CD4-positive, alpha-beta T cell treated with Interleukin-12 subunit alpha and Interleukin-12 subunit beta, for 1 hour (primary cell): ENCODE data around the gene EPHA2.

Experiments
- DNase-seq: peaks from one replicate; pipeline ENCODE4 v3.0.0-alpha.2; 2020

Gene EPHA2

DNA sequence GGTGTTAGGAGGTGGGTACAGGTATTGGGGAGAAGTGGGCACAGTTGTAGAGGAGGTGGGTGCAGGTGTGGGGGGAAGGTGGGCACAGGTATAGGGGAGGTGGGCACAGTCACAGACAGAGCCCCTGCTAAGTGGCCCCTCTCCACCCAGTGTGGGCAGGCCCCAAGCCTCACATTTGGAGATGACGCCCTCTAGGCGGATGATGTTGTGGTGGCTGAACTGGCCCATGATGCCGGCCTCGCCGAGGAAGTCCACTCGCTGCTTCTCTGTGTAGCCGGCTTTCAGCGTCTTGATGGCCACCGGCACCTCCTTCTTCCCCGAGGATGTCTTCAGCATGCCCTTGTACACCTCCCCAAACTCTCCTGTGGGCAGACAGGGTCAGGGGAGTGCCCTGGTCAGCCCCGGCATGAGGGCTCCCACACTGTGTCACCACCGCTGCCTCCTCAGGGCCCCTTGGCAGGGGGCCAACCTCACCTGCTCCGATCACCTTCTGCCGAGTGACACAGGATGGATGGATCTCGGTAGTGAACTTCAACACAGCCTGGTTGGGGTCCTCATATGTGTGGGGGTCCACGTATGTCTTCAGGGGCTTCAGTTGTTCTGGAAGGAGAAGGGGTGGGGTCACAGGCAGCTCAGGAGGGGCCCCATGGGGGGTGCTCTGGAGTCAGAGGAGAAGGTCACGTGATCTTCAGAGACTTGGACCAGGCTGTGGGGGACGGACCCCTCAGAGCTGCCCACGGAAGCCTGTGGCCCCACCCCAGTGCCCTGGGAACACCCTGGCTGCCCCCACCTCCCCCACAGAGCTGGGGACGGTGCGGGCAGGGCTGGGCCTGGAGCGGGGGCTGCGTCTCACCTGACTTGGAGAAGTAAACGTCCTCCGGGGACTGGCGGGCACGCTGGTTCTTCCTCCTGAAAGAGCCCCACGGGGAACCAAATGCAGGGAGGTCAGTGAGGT lies 22.6 kb downstream of the EPHA2 start:
- no peak for DNase-seq

DNA sequence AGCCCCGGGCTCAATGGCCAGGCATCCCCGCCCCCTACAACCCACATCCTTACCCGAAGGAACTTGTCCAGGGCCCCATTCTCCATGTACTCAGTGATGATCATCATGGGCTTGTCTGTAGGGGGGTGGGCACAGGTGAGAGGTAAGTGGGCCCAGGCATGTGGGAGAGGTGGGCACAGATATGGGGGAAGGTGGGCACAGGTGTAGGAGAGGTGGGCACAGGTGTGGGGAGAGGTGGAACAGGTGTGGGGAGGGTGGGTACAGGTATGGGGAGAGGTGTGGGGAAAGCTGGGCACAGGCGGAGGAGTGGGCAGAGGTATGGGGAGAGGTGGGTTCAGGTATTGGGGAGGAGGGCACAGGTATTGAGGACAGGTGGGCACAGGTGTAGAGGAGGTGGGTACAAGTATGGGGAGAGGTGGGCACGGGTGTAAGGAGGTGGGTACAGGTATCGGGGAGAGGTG lies 23.5 kb downstream of the EPHA2 start:
- DNase-seq, result no peak

DNA sequence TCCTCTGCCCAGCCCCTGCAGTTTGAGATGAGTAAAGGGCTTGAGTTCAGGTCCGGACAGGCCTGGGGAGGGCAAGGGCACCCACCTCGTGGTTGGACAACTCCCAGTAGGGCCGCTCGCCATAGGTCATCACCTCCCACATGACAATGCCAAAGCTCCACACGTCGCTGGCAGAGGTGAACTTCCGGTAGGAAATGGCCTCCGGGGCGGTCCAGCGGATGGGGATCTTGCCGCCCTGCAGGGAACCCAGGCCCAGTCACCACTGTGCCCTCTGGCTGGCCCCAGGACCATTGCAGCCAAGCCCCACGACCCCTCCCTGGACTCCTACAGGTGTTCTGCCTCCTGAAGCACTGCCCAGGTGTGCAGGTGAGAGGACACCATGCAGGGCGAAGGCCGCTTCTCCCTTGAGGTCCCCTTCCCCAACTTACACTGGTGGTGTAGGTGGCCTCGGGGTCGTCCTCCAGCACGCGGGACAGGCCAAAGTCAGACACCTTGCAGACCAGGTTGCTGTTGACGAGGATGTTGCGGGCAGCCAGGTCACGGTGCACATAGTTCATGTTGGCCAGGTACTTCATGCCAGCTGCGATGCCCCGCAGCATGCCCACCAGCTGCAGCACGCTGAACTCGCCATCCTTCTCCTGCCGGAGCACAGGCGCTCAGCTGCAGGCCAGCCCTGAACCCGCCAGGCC lies 24.1 kb downstream of the EPHA2 start:
- DNase-seq, result no peak

DNA sequence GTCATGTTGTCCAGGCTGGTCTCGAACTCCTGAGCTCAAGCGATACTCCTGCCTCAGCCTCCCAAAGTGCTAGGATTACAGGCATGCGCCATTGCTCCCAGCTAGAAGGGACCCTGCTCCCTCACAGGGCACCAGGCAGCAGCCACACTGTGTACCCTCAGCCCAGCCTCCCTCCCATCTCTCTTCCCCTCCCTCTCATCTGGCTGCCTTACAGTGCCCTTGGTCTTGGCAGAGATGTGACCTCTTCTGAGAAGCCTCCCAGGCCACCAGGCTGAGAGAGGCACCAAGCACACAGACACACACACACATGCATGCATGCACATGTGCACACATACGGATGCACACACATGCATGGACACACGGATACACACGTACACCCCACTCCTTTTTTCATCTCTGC lies 25.0 kb downstream of the EPHA2 start:
- DNase-seq, result no peak

DNA sequence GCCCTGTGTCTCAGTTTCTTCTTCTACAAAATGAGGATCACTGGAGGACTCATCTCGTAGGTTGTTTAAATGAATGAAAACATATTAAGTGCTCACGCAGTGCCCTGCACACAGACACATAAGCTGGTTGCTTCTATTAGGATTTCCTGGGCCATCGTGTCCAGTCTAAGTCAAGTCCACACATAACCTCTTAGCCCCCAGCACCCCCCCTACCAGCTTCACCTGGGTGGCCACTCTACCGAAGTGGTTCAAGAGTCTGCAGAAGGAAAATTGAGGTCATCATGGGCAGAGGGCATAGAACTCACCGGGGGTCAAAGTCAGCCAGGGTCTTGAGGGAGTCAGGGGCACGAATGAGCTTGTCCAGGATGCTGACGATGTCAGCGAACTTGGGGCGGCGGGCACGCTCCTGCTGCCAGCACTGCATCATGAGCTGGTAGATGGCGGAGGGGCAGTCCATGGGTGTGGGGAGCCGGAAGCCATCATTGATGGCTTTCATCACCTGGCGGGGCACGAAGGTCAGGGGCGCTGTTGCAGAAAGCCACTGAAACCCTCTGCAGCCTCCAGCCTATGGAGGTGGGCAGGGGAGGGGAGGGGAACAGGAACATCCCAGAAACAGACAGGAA lies 25.8 kb downstream of the EPHA2 start:
- no peak for DNase-seq

DNA sequence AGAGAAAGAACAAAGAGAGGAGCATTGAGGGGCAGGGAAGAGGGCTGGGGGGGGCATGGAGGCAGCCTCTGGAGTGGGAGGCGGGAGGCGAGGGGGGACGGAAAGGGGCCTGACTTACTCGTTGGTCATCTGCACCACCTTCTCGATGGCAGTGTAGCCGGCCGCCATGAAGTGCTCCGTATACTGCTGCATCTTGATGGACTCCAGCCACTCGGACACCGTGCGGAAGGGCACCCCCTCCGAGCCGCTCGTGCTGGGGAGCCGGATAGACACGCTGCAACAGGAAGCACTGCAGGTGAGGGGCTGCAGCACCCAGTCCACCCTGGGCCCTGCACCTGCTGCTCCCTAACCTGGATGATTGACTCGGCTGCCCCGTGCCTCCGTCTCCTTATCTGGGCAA lies 26.6 kb downstream of the EPHA2 start:
- DNase-seq, result no peak

DNA sequence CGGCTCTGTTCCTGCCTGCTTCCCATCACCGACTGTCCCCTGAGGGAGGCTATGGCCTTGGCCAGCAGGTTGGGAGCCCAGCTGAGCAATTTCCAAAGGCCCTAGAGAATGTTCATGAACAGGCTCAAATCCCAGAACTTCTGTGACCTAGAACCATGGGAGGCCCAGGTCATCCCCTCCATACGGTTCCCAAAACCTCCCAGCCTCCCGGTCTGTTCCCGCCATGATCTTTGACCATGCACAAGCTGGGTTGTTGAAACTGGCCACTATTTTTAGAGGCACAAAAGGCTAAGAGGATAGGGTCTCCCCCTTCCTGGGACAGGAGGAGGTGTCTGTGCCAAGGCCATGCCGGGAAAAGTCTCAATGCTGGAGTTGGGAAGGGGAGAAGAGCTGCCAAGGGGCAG lies 27.5 kb downstream of the EPHA2 start:
- no peak for DNase-seq

DNA sequence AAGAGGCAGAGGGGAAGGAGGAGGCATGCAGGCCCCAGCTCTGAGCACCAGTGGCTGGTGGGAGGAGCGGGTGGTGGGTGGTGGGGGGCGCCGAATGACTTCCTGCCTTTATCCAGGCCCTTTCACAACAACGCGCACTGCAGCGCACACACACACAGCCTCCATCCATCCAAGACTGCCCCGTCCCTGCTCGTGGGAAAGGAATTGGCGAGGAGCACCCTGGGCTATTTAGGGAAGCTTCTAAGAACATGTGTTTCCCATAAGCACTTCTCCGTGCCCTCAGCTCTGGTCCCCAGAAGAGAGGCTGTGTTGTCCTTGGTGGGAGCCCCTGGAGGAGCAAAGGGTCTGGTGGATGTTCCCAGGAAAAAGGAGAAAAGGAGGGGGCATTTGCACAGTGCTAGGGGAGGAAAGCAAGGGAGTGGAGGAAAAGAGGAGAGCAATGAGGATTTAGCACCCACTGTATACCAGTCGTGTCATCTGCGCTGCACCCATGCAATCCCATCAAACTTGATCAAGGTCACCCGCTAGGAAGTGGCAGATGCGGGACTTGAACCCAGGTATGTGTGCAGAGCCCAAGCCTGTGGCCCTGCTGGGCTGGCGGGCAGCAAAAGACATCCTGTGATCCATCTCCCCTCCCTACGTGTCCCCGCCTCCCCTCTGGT lies 28.1 kb downstream of the EPHA2 start:
- no peak for DNase-seq

DNA sequence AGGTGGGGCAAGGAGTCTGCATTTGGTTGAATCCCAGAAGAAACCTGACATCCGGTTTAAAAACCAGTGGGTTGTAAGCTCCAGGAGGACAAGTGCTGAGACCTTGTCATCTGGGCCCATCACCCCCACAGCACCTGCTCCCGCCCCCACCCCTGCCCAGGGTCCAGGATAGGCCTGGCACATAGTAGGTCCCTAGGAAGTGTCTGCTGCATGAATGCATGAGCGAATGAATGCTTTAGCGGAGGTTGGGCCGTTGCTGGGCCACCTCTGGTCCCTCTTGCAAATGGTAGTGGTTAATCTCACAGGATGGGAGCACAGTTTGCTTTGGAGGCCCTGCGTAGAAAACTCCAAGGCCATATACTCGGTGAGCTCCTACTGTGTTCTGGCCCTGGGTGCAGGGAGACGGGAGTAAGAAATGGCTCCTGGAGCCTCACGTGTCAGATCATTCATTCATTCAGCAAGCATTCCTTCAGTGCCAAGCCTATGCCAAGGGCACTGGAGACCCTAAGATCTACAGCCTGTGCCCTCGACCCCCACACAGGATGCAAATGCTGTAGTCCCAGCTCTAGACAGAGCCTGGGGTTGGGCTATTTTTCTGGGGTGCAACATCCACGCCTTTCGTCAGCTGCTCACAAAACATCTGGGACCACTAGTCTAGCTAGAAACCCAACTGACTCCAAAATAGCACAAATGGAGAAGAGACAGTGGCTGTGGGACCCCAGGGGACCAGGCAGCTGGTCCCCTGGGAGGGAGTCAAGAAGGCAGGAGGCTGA lies 28.9 kb downstream of the EPHA2 start:
- no peak for DNase-seq

DNA sequence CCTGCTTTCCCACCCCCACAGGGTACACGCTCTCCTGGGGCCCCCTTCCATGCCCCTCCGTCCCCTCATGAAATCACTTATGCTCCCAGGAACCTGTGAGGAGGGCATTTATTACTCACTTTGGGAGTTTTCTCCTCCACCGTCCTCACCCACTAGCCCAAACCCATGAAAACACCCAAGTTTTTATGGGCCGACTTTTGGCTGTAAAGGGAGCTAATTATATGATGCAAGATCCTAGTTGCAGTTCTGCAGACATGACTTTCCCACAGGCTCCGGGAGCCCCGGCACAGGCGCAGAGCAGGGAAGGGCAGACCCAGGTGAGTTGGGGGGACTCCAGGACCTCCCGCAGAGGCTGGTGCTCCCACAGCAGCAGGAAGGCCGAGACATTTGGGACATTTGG lies 29.7 kb downstream of the EPHA2 start:
- no peak for DNase-seq

DNA sequence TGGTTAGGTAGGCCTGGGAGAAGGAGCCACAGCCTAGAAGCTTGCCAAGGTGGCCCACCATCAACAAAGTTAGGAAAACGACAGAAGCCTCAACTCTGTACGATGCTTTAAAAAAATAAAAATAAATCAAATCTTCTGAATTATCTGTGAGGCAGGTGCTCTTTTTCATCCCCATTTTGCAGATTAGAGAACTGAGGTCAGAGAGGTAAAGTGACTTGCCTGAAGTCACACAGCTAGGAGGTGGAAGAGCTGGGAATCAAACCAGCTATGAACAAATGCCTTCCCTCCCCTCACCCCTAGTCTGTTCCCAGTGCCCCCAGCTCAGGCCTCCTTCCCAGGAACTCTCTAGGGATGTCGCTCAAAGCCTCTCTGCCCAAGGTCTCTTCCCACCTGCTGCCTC lies 30.4 kb downstream of the EPHA2 start:
- no peak for DNase-seq

DNA sequence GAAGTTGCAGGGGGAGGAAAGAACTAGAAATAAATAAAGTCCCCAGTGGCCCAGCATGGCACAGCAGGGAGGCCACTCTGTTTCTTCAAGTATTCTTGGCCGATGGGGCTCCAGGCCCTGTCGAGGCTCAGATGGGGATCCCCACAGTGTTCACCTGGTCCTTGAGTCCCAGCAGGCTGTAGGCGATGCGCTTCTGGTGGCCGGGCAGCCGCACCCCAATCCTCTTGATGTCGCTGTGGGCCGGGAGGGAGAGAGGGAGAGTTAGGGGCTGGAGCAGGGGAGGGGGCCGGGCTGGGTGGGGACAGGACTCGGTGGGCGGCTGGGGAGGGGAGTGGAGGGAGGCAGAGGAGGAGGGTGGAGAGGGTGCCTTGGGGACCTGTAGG lies 30.8 kb downstream of the EPHA2 start:
- DNase-seq, result no peak

DNA sequence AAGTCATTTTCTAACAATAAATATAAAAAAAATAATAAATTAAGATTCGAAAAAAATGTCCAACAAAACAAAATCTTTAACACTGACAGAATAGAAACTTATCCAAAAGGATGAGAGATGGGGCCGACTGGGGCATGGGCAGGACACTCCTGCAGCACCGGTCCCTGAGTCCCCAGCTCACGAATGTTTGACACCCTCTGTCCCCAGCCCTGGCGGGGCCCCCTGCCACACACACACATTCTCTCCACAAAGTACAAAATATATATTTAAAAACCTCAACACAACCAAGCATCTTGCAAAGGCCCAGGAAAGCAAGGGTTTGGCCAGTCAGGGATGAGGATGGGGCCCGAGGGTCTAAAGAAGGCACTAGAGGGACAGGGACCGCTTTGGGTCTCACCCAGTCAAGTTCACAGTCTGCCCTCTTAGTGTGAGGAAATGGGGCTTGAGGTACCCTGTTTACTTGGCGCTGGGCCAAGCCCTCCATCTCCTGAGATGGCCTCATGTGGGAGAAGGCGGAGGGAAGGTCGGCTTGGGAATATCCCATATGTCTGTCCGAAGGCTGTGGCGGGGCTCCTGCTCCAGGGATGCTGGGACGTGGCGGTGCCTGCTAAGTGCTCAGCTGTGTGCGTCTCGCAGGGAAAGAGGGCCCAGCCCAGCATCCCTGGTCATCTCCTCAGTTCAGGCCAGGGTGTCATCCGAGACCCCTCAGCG lies 31.3 kb downstream of the EPHA2 start:
- no peak for DNase-seq

DNA sequence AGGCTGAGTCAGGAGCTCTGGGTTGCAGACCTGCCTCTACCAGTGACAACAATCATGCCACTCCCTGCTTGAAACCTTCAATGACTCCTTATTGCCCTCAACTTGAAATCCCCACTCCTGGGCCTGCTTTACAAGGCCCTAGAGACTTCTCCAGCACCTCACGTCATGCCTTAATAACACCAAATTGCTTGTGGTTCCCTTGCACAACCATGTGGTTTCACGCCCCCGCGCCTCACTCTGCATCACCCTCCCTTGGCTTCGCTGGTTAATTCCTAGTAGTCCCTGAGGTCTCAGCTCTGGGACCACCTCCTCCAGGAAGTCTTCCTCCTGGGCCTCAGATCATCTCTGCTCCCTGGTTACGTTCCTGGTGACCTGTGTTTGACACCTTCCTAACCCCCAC lies 33.0 kb downstream of the EPHA2 start:
- DNase-seq, result peak; percentile 34

DNA sequence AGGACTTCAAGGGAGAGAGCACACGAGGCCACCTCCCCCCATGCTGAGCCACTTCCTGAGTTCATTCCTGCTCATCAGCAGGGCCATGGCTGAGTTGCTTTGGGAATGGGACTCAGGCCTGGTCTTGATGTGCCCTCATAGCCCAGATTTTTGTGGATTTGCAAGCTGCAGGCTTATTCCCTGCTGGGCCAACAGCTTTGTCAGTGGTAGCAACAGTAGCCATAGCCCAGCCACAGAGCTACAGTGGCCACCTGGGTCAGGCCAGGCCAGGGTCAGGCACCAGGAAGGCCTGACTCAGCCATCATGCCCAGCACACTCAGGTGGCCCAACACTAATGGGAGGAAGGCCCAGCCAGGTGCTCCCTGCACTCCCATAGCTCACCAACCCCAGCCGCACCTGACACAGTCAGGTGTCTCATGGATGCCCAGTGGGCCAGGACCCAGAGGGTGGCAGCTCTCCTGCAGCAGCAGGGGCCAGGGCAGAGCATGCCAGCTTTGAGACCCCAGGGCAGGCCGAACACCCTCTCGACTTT lies 33.5 kb downstream of the EPHA2 start:
- DNase-seq, result no peak

DNA sequence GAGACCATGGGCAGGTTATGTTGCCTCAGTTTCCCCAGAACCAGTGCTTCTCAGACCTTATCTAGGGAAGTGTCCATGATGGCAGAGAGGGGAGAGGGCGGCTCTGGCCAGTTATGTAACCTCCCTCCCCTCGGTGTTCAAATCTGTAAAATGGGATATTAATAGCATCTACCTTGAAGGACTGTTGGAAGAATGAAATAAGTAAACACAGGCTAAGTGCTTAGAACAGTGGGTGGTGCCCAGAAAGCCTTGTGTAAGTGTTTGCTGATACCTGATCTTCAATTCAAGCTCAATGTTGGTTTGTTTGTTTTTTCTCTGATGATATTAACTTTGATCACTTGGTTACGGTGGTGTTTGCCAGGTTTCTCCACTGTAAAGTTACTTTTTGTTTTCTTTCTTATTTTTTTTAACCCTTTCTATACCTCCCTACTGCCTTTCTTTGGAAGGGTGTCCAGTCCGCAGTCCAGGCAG lies 34.9 kb downstream of the EPHA2 start:
- DNase-seq, result no peak

DNA sequence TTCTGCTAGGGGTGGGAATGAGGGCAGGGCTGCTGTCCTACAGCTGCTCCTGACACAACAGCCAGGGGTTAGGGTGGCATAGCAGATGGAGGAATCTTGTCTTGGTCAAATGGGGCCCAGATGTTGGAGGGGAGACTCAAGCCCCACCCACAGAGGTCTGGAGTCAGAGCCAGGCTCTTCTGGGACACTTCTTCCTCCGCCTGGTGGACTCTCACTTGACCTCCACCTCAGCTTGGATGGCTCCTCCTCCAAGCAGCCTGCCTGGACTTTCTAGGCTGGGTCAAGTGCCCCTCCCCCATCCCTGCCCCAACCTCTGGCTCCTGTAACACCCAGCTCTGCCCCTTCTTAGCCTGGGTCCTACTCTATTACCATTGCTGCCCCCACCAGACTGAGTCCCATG lies 35.5 kb downstream of the EPHA2 start:
- DNase-seq, result no peak

DNA sequence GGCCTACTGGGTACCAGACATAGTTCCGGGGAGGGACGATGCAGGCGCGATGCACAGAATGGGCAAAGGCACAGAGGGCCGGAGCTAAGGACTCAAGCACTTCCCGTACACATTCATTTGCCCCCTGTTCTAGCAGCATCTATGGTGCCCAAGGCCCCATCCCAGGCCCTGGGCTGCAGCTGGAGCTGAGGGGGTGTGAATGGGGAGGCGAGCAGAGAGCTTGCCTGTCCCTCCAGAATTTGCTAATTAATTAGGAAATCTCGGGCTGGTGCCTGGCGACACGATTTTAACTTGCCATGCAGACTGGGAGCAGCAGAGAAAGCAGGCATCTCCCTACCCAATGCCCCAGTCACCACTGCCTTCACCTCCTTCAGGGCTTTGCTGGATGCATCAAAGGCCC lies 35.9 kb downstream of the EPHA2 start:
- no peak for DNase-seq

DNA sequence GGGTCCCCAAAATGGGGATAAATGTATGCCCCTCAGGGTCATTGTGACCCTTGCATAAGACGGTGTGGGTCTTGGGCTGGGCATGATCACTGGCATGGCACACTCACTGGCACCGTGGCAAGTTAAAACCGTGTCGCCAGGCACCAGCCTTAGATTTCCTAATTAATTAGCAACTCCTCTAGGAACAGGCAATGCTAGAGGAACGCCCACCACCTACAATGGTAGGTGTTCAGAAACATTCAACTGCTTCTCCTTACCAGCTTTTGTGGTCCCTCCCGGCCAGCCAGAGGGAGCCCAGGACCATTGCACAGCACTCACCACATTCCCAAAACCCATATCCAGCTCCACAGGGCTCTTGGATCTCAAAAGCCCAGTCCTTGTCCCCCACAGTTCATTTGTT lies 36.4 kb downstream of the EPHA2 start:
- no peak for DNase-seq

DNA sequence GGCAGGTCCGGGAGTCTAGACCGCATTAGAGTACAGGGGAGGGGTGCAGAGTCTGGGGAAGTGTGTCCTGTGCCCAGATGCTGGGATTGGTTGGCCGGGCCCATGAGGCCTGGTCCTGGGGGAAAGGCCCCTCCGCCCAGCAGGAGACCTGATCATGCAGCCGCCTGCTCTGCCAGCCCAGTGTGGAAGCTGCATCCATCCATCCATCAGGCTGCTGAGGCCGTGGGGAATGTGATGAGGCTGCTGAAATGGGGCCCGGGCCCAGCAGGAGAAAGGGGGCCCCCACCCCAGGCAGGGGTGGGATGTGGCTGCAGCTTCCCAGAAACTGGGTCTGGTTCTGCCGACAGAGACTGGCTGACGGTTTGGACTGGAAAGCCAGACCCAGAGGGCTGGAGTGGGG lies 37.2 kb downstream of the EPHA2 start:
- DNase-seq, result no peak

DNA sequence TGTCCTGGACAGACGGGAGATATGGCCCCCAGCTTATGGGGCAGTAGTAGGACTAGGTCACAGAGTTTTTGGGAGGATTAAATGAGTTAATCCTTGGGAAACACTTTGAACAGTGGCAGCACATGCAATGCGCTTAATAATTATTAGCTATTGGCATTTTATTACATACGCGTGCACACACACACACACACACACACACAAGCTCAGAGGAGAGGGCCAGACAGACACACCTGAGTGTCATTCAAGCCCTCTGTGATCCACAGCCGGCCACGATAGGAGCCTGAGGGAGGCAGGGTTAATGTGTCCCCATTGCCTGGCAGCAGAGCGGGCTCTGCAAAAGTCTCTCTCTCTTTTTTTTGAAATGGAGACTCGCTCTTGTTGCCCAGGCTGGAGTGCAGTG lies 37.9 kb downstream of the EPHA2 start:
- DNase-seq, result no peak
